ENCODE data around the gene PRSS21. TPM values are rescaled to one million over a fixed set of nuclear protein-coding genes. Genes with fewer than 3 reads are reported as not detected.
A peak's percentile ranks its signal among the peaks of the same experiment; 100 is the strongest.

Gene PRSS21
- total RNA-seq, 2 experiments from 2014 or later = 3.0 to 4.0 TPM

DNA sequence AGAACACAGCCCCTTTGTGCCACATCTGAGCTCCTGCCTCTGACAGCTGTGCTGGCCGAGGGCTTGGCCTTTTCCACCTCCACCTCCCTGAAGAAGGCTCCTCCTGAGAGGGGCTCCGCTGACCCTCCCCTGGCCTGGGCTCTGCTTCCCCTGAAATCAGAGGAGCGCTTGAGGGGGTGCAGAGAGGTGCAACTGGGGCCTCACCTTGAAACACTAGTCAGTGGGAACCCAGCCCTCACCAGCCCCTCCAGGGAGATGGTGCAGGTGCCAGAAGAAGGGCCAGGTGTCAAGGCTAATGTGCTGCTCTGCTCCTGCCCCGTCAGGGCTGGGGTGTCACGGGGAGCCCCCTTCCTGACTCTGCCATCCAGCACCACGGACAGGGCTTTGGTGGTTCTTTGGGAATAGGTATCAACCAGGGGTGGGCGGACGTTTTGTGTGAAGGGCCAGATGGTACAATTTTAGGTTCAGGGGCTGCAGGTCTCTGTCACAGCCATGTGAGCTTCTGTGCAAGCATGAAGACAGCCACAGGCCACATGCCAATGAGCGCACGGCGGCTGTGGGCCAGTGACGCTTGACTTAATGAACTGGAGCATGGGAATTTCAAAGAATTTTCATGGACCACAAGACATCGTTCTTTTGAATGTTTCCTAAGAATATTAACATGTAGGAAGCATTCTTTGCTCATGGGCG, 10.9 kb downstream of the PRSS21 start:
- no peak overlapping the region for H3K27ac Mint-ChIP-seq
- CTCF ChIA-PET = no interaction called here

GRCh38 chr16:2828521-2828840, 11.4 kb downstream of the PRSS21 start:
- no peaks in the 10 kb centered on the region for H3K27me3 Mint-ChIP-seq
- H3K4me3 Mint-ChIP-seq = no peak overlapping the region
- H3K27ac Mint-ChIP-seq = no peak overlapping the region
- no peaks in the 10 kb centered on the region for H3K36me3 Mint-ChIP-seq (ENCODE audit: low read depth)
- POLR2A ChIA-PET = no interaction called here
- CTCF ChIA-PET = no interaction called here
- H3K4me1 Mint-ChIP-seq = peaks cover 10% of the 10 kb centered on the region
- no peaks in the 10 kb centered on the region for H3K9me3 Mint-ChIP-seq
- DNase-seq = no peak

More for the DNA sequence above, 10.9 kb downstream of the PRSS21 start:
- DNase-seq = no peak
- Mint-ChIP-seq H3K27me3 (no peaks in the 10 kb centered on the region), H3K4me3 (no peak overlapping the region), H3K36me3 (ENCODE audit: low read depth) (no peaks in the 10 kb centered on the region), H3K4me1 (peaks cover 10% of the 10 kb centered on the region), H3K9me3 (no peaks in the 10 kb centered on the region)
- POLR2A ChIA-PET = no interaction called here

GRCh38 chr16:2828876-2829430, 11.9 kb downstream of the PRSS21 start:
- no peaks in the 10 kb centered on the region for H3K27me3 Mint-ChIP-seq
- H3K9me3 Mint-ChIP-seq = no peaks in the 10 kb centered on the region
- H3K27ac Mint-ChIP-seq = no peak overlapping the region
- H3K4me1 Mint-ChIP-seq = peaks cover 10% of the 10 kb centered on the region
- no peak overlapping the region for H3K4me3 Mint-ChIP-seq
- no peak for DNase-seq
- CTCF ChIA-PET = no interaction called here
- no peaks in the 10 kb centered on the region for H3K36me3 Mint-ChIP-seq (ENCODE audit: low read depth)
- POLR2A ChIA-PET = no interaction called here

DNA sequence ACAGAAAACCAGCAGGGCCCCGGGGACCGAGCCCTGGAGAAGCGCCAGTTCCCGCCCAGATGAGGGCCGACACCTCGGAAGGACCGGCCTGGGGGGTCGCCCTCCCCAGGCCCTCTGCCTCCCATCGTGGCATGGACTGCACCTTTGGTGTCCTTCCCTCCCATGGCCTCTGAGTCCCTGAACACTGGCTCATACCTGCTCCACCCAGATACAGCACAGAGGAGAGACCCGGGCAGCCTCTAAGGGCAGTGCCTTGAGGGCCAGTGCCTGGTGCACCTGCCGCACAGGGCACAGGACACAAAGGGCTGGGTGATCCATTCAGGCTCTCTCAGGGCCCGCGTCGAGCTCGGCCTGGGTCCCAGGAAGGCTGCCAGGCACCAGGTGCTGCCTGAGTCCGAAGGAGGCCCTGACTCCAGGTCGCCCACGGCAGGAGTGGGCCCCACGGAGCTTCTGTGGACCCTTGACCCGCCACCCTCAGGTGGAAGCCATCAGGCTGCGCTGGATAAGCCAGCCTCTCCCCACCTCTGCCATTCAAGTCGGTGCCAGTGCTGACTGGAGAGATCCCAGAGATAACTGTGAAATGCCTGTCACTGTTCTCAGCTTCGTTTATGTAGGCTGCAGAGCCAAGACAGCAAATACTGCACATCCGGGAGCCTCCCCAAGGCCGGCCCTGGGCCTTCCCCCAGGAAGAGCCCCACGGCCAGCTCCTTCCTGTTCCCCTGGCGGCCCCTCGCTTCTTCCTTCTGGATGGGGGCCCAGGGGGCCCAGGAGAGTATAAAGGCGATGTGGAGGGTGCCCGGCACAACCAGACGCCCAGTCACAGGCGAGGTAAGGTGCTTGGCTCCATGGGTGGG, 12.7 kb downstream of the PRSS21 start, which contains the start of gene ZG16B:
Gene ZG16B (plus strand): TSS at position 803 of the 854 bp plus-strand sequence. CDS start 139 bp downstream, outside the sequence.
- POLR2A ChIA-PET = no interaction called here
- CTCF ChIA-PET = no interaction called here
- peak within 1 kb of the TSS; percentile 48 for H3K27ac Mint-ChIP-seq
- no peaks in the 10 kb centered on the region for H3K36me3 Mint-ChIP-seq (ENCODE audit: low read depth)
- no peaks in the 10 kb centered on the region for H3K9me3 Mint-ChIP-seq
- H3K4me1 Mint-ChIP-seq = peaks cover 10% of the 10 kb centered on the region
- no peaks in the 10 kb centered on the region for H3K27me3 Mint-ChIP-seq
- no peak for DNase-seq
- H3K4me3 Mint-ChIP-seq = peak within 1 kb of the TSS; percentile 32

GRCh38 chr16:2830355-2830695, 13.3 kb downstream of the PRSS21 start:
- Mint-ChIP-seq H3K4me1 (peaks cover 10% of the 10 kb centered on the region), H3K27me3 (no peaks in the 10 kb centered on the region), H3K36me3 (ENCODE audit: low read depth) (no peaks in the 10 kb centered on the region), H3K4me3 (peak overlapping the region; percentile 32), H3K9me3 (no peaks in the 10 kb centered on the region), H3K27ac (peak overlapping the region; percentile 48)
- ChIA-PET POLR2A (no interaction called here), CTCF (no interaction called here)
- no peak for DNase-seq

- Mint-ChIP-seq H3K36me3 (ENCODE audit: low read depth) (no peaks in the 10 kb centered on the region), H3K4me3 (no peak overlapping the region), H3K9me3 (no peaks in the 10 kb centered on the region), H3K27ac (no peak overlapping the region), H3K4me1 (peaks cover 10% of the 10 kb centered on the region), H3K27me3 (no peaks in the 10 kb centered on the region)
- no peak for DNase-seq
- ChIA-PET POLR2A (no interaction called here), CTCF (no interaction called here)
These were observed 14.2 kb downstream of the PRSS21 start for GRCh38 chr16:2831203-2831602.

DNA sequence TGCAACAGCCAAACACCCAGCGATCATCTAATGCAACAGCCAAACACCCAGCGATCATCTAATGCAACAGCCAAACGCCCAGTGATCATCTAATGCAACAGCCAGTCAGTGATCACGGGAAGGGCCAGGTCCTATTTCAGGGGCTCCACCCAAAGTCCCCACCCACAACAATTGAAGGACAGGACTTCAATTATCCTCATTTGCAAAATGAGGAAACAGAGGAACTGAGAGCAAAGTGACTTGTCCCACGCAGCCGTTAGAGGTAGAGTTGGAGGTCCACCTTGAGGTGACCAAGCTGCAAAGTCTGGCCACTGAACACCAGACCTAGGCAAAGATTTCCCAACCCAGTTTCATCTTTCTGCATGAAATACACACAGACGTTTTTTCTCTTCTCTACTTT, 16.7 kb downstream of the PRSS21 start:
- no peak for DNase-seq
- Mint-ChIP-seq H3K27ac (no peak overlapping the region), H3K4me1 (peaks cover 16% of the 10 kb centered on the region), H3K9me3 (no peaks in the 10 kb centered on the region), H3K27me3 (peaks cover 2% of the 10 kb centered on the region), H3K4me3 (no peak overlapping the region), H3K36me3 (ENCODE audit: low read depth) (no peaks in the 10 kb centered on the region)
- POLR2A ChIA-PET = no interaction called here
- CTCF ChIA-PET = no interaction called here

GRCh38 chr16:2834968-2835367, 17.9 kb downstream of the PRSS21 start:
- Mint-ChIP-seq H3K4me3 (no peak overlapping the region), H3K27me3 (peaks cover 2% of the 10 kb centered on the region), H3K4me1 (peaks cover 18% of the 10 kb centered on the region), H3K36me3 (ENCODE audit: low read depth) (no peaks in the 10 kb centered on the region), H3K9me3 (no peaks in the 10 kb centered on the region), H3K27ac (no peak overlapping the region)
- POLR2A ChIA-PET = no interaction called here
- CTCF ChIA-PET = no interaction called here
- no peak for DNase-seq

- Mint-ChIP-seq H3K27me3 (peaks cover 2% of the 10 kb centered on the region), H3K4me1 (peaks cover 19% of the 10 kb centered on the region), H3K4me3 (no peak overlapping the region), H3K36me3 (ENCODE audit: low read depth) (no peaks in the 10 kb centered on the region), H3K27ac (no peak overlapping the region), H3K9me3 (no peaks in the 10 kb centered on the region)
- DNase-seq = no peak
- ChIA-PET POLR2A (no interaction called here), CTCF (no interaction called here)
These were observed 18.8 kb downstream of the PRSS21 start for GRCh38 chr16:2835638-2836493.

- ChIA-PET CTCF (no interaction called here), POLR2A (no interaction called here)
- Mint-ChIP-seq H3K27me3 (peaks cover 2% of the 10 kb centered on the region), H3K27ac (no peak overlapping the region), H3K4me3 (no peak overlapping the region), H3K4me1 (peaks cover 24% of the 10 kb centered on the region), H3K36me3 (ENCODE audit: low read depth) (no peaks in the 10 kb centered on the region), H3K9me3 (no peaks in the 10 kb centered on the region)
- DNase-seq = no peak
These were observed 19.8 kb downstream of the PRSS21 start for GRCh38 chr16:2836646-2837508.

DNA sequence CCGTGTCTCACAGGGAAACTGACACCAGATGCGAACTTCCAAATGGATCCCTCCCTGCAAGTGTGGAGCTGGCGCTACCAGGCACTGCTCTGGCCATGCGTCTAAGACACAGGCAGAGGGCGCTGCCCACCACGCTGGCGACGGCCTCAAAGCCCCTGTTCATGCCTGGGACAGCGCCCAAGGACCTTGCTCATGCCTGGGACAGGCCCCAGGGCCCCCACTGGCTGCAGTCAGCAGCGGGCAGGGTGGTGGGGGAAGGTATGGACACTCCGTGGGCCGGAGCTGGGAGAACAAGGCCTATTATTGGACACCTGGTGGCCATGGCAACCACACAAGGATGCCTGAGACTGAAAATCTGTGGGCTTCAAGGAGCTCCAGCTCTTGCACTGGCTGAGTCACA, 21.9 kb downstream of the PRSS21 start:
- no peak overlapping the region for H3K4me3 Mint-ChIP-seq
- H3K9me3 Mint-ChIP-seq = no peaks in the 10 kb centered on the region
- peaks cover 2% of the 10 kb centered on the region for H3K27me3 Mint-ChIP-seq
- ChIA-PET POLR2A (interaction anchor here (0.8 to 2.5 kb wide), 5 partner anchors 17 to 166 kb away, joined by 3 to 17 read pairs (median 4); no protein-coding TSS in a partner anchor), CTCF (interaction anchor here (1.0 to 3.5 kb wide), 14 partner anchors 27 to 141 kb away, joined by 3 to 43 read pairs (median 4); partner anchors contain the start of genes FLYWCH1, FLYWCH2 and PKMYT1)
- DNase-seq = peak; percentile 65
- H3K36me3 Mint-ChIP-seq (ENCODE audit: low read depth) = no peaks in the 10 kb centered on the region
- no peak overlapping the region for H3K27ac Mint-ChIP-seq
- peaks cover 36% of the 10 kb centered on the region for H3K4me1 Mint-ChIP-seq

Data from activated CD4-positive, alpha-beta memory T cell treated with anti-CD3 and anti-CD28 coated beads, Interleukin-2, amount 10 ng/mL, durations not matched to agents 7 days and 5 days (primary cell).